Muscle layer of duodenum (tissue), 2 donors: ENCODE results near the gene PER1.

Experiments used
- H3K27ac ChIP-seq: one replicate; pipeline ENCODE4 v1.7.0; 2013; ENCODE audit warnings: mild to moderate bottlenecking, low read length
- H3K27me3 ChIP-seq: one replicate; pipeline ENCODE4 v1.7.0; 2013; ENCODE audit warnings: low read depth, mild to moderate bottlenecking, control low read depth, low read length
- H3K36me3 ChIP-seq, 2 donors: one replicate each; pipeline ENCODE4 v1.7.0; 2013; ENCODE audit warnings: low read length in 2 of 2, control low read depth in 1 of 2, mild to moderate bottlenecking in 1 of 2; ENCODE audit not compliant: insufficient read depth in 2 of 2, control insufficient read depth in 1 of 2
- H3K4me1 ChIP-seq, 2 donors: one replicate each; pipeline ENCODE4 v1.7.0; 2013; ENCODE audit warnings: low read length in 2 of 2, mild to moderate bottlenecking in 2 of 2, control low read depth in 1 of 2, moderate library complexity in 1 of 2; ENCODE audit not compliant: insufficient read depth in 2 of 2, control insufficient read depth in 1 of 2
- H3K4me3 ChIP-seq, 2 donors: one replicate each; pipeline ENCODE4 v1.7.0; 2013; ENCODE audit warnings: low read length in 2 of 2, low read depth in 1 of 2, mild to moderate bottlenecking in 1 of 2
- H3K9me3 ChIP-seq, 2 donors: one replicate each; pipeline ENCODE4 v1.7.0; 2013; ENCODE audit warnings: low read length in 2 of 2, control low read depth in 1 of 2, mild to moderate bottlenecking in 1 of 2; ENCODE audit not compliant: control insufficient read depth in 1 of 2
- donor health status: healthy.

The PER1 gene

DNA sequence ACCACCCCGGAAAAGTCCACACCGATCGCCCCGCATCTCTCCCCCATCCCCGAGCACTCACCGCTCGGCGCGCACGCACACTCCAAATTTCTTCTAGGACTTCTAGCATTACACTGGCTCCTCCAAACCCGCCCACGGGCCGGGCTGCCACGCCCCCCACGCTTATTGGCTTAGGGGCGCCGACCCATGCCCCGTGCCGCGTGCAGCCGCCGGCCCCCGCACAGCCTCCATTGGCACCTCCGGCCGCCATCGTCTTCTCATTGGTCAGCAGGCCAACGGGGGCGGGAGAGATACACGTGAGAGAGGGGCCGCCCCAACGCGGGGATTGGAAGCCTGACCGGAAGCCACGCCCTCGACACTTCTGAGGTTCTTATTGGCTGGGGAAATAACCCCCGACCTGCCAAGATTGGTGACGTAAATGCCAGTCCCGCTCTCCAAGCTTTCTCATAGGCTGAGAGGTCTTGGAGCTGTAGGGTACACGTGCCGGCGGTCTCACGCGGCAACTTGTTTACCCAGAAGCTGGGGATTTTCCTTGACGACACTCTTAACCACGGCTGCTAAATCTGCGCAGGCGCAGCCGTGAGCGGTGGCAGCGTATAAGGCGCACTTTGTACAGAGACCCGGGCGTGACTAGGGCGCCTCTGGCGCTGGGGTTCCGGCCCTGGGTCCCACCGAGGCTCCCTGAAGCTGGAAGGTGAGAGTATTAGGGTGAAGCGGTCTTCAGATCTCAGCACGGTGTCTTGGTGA lies 4.2 kb upstream of the PER1 start:
- Histone ChIP-seq H3K4me1 (peaks cover 15 to 41% of the 10 kb centered on the region in 2 donors), H3K27me3 (no peaks in the 10 kb centered on the region), H3K4me3 (peak overlapping the region; percentile 91 to 98), H3K27ac (peak overlapping the region; percentile 100), H3K9me3 (no peaks in the 10 kb centered on the region), H3K36me3 (peaks cover 15 to 39% of the 10 kb centered on the region in 2 donors)

DNA sequence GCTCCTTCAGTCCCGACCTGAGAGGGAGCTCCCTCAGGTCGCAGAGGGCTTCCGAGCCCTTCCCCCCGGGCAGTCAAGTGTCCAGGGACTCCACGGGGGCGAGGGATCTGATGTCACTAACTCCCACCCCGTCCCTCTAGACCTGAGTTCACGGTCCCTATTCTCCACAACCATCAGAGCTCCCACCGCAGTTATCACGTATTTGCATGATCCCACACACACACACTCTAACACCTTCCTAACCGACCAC lies 3.7 kb upstream of the PER1 start:
- peaks cover 10 to 36% of the 10 kb centered on the region in 2 donors for H3K4me1 ChIP-seq
- H3K27ac ChIP-seq = peak overlapping the region; percentile 100

DNA sequence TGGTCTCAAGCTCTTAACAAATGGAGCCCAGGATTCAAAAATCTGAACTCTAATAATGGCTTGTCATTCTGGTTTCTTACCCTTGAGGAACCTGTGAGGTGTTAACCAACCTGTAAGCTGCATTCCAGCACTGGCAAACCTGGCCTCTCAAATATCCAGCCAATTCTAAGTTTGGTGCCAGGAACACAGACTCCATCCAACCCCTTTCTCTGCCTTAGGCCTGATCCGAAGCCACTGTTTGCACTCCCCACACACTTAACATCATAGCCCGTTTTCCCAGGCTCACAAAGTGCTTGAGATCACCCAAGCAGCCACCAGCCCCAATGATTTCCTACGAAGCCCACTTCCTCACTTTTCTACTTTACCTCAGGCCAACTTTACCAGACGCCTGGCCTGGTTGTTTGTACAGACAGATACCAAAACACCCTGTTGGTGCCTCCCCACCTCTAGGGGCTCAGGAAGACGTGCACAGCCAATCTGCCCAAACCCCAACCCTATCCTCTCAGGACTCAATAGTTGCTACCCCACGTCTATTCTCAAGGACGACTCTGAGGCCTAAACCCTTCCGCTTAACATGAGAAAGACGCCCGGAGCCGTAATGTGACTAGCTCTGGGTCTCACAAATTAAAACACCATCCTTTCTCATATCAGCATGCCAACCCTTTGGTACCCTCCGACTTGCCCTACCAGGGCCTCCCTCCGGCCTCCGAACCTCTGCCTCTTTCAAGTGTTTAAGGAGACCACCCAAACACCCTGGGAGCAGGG lies 3.2 kb upstream of the PER1 start:
- H3K36me3 ChIP-seq = peaks cover 12 to 38% of the 10 kb centered on the region in 2 donors
- peak overlapping the region; percentile 91 to 98 for H3K4me3 ChIP-seq
- H3K4me1 ChIP-seq = peaks cover 13 to 36% of the 10 kb centered on the region in 2 donors
- H3K9me3 ChIP-seq = no peaks in the 10 kb centered on the region
- H3K27me3 ChIP-seq = no peaks in the 10 kb centered on the region
- peak overlapping the region; percentile 100 for H3K27ac ChIP-seq

More for the DNA sequence above, 3.7 kb upstream of the PER1 start:
- Histone ChIP-seq H3K36me3 (peaks cover 11 to 36% of the 10 kb centered on the region in 2 donors), H3K9me3 (no peaks in the 10 kb centered on the region), H3K27me3 (no peaks in the 10 kb centered on the region), H3K4me3 (peak overlapping the region; percentile 91 to 98)

DNA sequence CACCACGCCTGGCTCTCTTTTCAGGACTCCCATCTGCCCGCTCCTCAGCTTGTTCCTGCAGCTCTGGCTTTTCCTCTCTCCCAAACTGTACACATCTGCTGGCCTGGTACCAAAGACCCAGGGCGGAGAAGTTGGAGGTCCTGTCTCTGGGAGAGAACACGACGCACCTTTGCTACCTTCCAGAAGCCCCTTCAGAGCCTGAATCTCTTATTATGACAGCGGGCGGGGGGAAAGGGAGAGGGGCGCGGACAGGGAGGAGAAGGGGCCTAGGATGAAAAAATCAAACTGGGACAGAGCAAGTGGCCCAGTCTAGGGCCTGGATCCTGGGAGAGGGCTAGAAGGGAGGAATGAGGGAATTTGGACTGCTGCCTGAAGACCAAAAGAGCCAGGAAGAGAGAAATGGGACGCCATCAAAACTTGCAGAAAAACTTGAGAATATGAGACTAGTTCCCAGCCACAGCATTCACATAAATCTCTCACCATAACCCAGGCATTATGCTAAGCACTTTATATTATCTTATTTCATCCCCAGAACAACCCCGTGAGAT lies 2.5 kb upstream of the PER1 start:
- Histone ChIP-seq H3K9me3 (no peaks in the 10 kb centered on the region), H3K4me1 (peaks cover 13 to 36% of the 10 kb centered on the region in 2 donors), H3K36me3 (peaks cover 15 to 41% of the 10 kb centered on the region in 2 donors), H3K27me3 (no peaks in the 10 kb centered on the region), H3K27ac (peak overlapping the region; percentile 100), H3K4me3 (peak overlapping the region; percentile 91 to 98)

DNA sequence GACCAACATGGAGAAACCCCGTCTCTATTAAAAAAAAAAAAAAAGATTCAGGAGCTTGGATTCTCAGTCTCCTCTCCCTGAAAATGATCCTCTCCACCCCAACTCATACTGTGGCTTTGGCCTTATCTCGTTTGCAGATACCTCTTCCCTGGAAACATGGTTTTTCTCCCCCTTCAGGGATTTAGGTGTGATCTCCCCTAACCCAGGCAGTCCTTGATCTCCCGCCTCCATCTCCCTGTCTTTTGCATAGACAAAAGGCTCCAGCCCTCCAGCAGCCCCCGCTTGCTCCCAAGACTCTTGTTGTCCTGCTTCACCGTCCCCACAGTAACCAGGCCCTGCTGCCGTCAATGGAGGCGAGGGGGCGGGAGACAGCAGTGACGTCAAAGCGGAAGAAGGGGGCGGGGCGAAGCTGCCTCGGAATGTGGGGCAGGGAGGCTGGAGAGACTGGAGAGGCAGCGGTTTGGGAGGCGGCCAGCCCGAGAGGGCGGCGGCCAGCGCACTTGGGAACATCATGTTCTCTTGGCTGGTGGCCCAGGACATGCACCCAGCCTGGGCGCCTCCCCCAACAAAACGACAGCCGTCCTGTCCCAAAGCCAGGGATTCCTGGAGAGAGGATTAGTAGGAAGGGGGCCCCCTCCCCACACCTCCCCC lies 1.9 kb upstream of the PER1 start:
- Histone ChIP-seq H3K36me3 (peaks cover 16 to 42% of the 10 kb centered on the region in 2 donors), H3K27me3 (no peaks in the 10 kb centered on the region), H3K4me1 (peaks cover 13 to 36% of the 10 kb centered on the region in 2 donors), H3K27ac (peak overlapping the region; percentile 100), H3K9me3 (no peaks in the 10 kb centered on the region), H3K4me3 (peak overlapping the region; percentile 91 to 98)

DNA sequence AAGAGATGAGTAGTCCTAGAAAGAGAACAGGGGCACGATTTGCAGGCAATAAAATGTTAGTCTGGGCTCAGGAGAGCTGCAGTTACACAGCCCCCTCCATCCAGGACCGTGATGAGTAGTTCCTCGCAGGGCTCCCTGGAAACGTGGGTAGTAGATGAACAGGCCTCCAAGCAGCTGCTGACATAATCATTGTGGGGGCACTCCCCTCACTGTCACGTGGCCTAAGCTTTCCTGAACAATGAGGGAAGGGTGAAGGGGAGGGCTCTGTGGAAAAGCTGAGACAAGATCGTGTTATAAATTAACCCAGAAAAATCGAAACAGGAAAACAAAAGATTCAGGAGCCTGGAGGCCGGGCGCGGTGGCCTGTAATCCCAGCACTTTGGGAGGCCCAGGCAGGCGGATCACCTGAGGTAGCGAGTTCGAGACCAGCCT lies 1.3 kb upstream of the PER1 start:
- Histone ChIP-seq H3K27me3 (no peaks in the 10 kb centered on the region), H3K36me3 (peaks cover 20 to 46% of the 10 kb centered on the region in 2 donors), H3K4me1 (peaks cover 13 to 34% of the 10 kb centered on the region in 2 donors), H3K9me3 (no peaks in the 10 kb centered on the region), H3K27ac (peak overlapping the region; percentile 100), H3K4me3 (peak overlapping the region; percentile 65 to 91)

DNA sequence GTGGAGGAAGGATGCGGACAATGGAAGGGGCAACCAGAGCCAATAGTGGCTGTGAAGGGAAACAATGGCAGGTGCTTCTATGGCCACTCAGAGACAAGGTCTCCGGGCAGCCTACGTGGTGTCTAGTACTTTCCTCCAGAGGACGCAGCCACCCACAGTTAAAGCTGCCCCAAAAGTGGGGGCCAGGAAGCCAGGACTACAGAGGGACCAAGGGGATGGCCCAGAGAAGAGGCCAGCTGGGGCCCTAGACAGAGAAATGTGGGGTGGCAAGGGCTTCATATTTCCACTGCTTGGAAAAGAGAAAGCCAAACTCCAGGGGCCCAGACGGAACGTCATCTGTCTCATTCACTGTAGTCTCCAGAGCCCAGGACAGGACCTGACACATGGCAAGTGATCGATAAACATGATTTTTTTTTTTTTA lies 837 bp upstream of the PER1 start:
- Histone ChIP-seq H3K4me3 (peak overlapping the region; percentile 65 to 91), H3K36me3 (peaks cover 25 to 48% of the 10 kb centered on the region in 2 donors), H3K27ac (peak overlapping the region; percentile 100), H3K4me1 (peaks cover 13 to 37% of the 10 kb centered on the region in 2 donors), H3K9me3 (no peaks in the 10 kb centered on the region), H3K27me3 (no peaks in the 10 kb centered on the region)

DNA sequence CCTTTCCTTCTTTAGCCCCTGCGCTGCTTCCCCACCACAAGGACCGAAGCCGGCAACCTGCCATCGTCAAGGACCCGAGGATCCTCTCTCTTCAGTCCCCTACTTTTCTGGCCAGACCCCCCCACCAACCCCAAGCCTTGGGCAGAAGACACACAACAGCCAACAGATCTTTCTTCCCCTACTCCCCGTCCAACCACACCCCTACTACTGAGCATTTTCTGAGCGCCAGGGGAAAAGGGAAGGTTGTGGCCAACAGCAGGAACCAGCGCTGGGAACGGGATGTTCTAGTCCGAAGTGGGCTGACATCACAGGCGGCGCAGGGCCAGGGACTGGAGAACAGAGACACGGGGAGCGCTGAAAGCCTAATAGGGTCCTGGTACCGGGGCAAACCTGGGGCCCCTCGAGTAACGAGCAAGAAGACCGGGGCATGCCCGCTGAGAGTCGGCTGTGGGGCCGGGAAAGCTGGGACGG lies 528 bp downstream of the PER1 start:
- Histone ChIP-seq H3K4me1 (peaks cover 13 to 34% of the 10 kb centered on the region in 2 donors), H3K36me3 (peaks cover 38 to 57% of the 10 kb centered on the region in 2 donors), H3K4me3 (peak overlapping the region; percentile 88 to 91), H3K9me3 (no peaks in the 10 kb centered on the region), H3K27me3 (no peaks in the 10 kb centered on the region), H3K27ac (peak overlapping the region; percentile 100)

DNA sequence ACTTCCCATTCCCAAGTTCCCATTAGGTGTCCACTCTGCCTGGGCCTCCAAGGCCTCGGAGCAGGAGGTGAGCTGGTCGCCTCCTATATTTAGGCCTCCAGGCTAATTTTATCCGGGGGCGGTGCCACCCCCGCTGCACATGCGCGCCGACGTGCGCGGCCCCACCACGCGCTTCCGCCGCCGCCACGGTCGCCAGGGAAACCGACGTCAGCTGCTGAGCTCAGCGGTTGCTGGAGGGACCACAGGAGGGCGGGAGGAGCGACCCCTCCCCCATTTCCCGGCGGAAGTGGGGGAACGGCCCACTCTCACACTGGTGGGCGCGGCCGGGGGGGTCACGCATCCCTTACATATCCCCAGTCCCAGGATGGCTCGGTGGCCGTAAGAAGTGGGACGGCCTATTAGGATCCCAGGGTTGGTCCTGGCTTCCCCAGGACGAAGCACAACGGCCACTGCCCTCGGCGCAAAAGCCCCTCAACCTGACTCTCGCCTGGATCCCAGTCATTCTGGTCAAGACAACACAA lies 1.0 kb downstream of the PER1 start:
- Histone ChIP-seq H3K4me1 (peaks cover 13 to 34% of the 10 kb centered on the region in 2 donors), H3K4me3 (peak overlapping the region; percentile 88 to 91), H3K36me3 (peaks cover 43 to 62% of the 10 kb centered on the region in 2 donors), H3K27me3 (no peaks in the 10 kb centered on the region), H3K9me3 (no peaks in the 10 kb centered on the region), H3K27ac (peak overlapping the region; percentile 100)

DNA sequence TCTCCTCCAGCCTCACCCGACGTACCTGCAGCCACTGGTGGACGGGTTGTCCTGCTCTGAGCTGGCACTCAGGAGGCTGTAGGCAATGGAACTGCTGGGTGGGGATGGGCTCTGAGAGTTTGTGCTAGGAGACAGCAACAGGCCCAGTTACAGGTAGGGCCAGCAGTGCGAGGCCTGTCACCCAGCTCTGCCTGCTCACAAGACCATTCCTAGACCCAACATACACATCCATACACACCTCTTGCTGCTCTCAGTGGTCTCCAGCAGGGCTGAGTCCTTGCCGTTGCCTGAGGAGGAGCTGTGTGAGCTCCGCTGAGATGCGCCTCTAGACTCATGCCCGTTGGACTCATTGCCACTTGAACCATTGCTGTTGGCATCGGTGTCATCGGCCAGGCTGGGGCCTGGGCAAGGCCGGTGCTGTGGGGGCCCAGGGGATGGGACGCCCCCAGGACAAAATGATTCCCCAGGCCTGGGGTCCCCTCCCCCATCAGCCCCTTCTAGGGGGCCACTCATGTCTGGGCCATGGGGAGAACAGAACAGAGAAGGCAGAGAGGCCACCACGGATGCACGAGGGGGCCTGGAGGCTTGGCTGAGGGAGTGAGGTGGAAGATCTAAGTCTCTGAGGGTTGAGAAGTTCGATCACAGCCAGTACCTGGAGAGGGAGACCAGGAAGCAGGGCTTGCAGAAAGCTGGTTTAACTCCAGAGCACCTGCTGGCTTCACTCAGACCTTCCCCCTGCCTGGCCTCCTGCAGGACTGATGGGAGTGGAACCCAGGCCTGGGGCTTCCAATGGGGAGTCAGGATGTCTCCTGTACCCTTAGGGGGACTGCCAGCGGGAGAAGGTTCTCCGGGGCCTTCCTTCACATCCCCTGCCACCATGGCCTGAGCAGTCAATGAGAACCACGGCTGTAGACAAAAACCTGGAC lies 1.7 kb downstream of the PER1 start:
- H3K4me3 ChIP-seq = peak overlapping the region; percentile 88 to 91
- H3K27ac ChIP-seq = peak overlapping the region; percentile 100
- peaks cover 13 to 34% of the 10 kb centered on the region in 2 donors for H3K4me1 ChIP-seq
- H3K36me3 ChIP-seq = peaks cover 50 to 63% of the 10 kb centered on the region in 2 donors
- no peaks in the 10 kb centered on the region for H3K9me3 ChIP-seq
- H3K27me3 ChIP-seq = no peaks in the 10 kb centered on the region
